HG03469 (cell line): ENCODE data around the gene CEND1.
A peak's percentile ranks its signal among the peaks of the same experiment; 100 is the strongest.
"Not testable (repeated sequence)": the region's sequence is repeated elsewhere in the genome, so short reads cannot be mapped to it uniquely, and the experiment has no call there.

Experiments
- ATAC-seq: cut with Tn5 transposase; IDR thresholded peaks from one replicate; pipeline ENCODE4 v1.9.1; 2021; ENCODE audit warnings: mild to moderate bottlenecking, moderate library complexity, moderate number of reproducible peaks; ENCODE audit not compliant: unreplicated experiment

Gene CEND1

DNA sequence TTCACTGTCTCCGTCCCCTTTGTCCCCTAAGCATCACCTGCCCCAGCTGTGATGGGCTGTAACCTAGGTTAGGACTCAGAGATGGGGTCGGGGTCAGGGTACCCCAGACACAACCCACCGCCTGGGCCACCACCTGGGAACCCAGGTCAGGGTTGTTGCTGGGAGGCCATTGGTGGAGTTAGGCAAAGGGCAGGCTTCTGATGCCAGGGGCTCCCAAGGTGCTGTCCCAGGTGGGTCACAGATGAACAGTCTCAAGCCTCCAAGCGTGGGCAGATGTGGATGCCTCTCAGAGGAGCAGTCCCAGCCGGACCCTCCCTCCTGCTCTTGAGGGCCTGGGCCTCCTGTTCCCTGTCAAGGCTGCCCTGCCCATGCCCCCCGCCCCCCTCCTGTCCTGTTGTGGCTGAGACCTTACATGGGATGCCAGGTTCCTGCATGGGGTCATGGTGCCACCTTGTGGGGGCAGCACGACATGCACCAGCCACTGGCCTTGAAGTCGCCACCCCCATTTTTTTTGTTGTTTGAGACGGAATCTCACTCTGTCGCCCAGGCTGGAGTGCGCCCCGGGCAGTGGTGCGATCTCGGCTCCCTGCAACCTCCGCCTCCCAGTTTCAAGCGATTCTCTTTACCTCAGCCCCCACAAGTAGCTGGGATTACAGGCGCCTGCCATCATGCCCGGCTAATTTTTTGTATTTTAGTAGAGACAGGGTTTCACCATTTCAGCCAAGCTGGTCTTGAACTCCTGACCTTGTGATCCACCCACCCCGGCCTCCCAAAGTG is 24.7 kb downstream of the CEND1 start:
- ATAC-seq = no peak

DNA sequence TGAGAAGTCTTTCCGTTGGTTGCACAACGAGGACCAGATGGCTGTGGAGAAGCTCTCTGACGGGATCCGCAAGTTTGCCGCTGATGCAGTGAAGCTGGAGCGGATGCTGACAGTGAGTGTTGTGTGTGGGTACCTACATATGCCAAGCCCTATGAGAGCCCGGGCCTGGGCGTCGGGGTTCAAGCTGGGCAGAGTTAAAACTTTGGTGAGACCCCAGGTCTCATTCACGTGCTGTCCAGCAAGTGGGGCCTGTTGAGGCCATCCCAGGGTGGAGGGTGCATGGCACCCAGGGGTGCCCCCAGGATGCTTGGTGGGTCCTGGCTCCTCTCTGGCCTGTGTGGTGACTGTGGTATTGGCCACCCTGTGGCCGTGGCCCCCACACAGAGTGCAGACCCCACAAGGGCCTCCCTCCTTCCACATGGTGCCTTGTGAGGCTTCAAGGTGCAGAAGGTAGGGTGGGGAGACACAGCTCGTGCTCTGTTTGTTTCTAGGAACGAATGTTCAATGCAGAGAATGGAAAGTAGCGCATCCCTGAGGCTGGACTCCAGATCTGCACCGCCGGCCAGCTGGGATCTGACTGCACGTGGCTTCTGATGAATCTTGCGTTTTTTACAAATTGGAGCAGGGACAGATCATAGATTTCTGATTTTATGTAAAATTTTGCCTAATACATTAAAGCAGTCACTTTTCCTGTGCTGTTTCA is 25.4 kb downstream of the CEND1 start:
- ATAC-seq = no peak

DNA sequence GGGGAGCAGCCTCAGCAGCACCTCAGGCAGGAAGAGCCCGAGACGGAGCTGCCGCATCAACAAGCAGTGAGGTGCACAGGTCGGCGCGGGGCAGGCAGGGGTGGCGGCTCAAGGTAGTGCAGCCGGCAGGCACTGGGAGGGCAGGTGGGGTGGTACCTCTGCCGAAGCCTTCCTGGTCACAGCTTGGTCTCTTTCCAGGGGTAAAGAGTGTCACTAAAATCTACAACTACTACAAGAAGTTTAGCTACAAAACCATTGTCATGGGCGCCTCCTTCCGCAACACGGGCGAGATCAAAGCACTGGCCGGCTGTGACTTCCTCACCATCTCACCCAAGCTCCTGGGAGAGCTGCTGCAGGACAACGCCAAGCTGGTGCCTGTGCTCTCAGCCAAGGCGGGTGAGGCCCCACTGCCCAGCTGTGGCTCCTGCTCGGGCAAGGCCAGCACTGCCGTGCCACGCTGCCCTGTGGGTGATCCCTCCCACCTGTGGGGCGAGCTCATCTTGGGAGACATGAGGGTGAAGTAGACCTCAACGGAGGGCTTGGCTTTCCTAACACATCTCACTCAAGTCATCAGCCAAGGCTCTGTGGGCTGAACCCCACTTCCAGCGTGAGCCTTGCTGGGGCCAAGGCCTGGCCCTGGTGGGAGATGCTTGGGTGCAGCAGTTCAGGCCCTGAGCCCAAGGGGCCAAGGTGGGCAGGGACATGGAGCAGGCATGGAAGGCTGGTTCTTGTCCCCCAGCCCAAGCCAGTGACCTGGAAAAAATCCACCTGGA is 26.2 kb downstream of the CEND1 start:
- no peak for ATAC-seq

DNA sequence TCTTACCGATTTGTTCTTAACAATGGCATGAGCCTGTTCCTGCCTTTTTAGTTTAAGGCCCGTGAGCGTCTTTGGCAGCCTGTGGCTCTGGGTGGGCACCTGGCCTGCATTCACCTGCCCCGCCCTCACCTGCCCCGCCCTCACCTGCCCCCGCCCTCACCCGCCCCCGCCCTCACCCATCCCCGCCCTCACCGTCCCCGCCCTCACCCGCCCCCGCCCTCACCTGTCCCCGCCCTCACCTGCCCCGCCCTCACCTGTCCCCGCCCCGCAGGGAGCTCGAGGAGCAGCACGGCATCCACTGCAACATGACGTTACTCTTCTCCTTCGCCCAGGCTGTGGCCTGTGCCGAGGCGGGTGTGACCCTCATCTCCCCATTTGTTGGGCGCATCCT is 26.8 kb downstream of the CEND1 start:
- no peak for ATAC-seq

DNA sequence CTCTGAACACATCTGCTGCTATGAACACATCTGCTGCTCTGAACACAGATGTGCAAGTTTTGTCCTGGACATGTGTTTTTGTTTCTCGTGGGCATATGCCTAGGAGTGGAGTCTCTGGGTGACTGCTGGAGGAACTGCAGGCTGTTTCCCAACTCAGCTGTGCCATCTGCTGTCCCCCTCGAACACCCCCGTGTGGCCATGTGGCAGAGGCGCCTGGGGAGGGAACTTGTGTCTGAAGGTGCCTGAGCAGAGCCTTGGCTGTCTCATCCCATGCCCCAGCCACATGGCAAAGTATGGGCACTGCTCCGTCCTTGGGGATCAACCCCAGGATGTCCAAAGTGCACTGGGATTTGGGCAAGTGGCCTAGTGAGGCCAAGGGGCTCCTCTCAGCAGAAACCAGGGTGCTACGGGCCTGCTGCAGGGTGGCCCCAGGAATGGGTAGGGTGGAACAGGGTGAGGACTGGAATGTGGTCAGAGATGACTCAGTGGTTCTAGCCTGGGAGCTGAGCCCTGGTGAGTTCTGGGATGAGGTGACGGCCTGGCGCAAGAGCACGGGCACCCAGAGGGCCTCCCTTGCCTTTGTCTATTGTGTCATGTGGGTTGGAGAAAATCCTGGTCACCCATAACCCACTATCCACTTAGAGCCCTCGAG is 27.3 kb downstream of the CEND1 start:
- ATAC-seq = no peak

DNA sequence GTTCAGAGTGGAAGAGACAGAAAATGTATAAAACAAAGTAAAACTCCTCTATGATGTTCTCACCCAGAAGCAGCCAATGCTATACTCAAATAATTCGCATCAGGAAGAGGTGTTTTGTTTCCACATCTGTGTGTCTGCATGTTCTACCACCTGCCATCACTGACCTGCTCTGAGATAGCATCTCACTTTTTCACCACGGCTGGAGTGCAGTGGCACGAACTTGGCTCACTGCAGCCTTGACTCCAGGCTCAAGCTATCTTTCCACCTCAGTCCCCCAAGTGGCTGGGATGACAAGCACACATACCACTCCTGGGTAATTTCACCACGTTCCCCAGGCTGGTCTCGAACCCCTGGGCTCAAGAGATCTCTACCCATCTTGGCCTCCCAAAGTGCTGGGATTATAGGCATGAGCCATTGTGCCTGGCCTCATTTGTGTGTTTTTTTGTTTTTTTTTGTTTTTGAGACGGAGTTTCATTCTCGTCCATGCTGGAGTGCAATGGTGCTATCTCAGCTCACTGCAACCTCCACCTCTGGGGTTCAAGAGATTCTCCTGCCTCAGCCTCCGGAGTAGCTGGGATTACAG is 28.3 kb downstream of the CEND1 start:
- no peak for ATAC-seq

DNA sequence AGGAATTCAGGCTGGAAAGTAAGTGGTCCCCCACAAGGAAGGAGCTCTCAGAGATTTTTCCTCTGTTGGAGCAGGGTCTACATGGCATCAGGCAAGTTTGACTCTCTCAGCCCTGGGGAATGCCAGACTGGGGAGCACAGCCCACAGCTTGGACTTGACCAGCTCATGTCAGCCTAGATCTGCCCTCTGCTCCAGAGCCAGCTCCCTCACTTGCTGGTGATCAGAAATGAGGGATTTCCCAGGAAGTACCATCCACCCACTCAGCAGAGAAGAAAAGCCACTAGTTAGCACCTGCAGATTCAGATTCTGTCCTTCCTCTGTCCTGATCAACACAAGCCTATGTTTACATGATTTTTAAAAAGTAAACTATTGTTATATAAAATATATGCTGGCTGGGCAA is 29.7 kb downstream of the CEND1 start:
- no peak for ATAC-seq

DNA sequence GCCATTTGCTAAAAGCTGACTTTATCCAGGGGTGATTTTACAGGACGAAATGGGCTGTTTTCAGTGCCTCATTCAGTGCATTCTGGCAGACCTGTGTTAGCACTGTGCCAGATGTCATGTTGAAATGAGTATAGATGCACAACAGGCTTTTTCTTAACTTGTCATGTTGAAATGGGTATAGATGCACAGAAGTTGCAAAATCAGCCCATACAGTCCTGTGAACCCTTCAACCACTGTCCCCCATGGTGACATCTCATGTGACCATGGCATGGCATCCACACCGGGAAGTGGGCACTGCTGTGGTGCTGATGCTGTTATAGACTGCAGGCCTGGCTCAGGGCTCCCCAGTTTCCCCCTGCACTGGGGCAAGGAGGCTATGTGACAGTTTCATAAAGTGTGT is 40.2 kb downstream of the CEND1 start:
- ATAC-seq = no peak

DNA sequence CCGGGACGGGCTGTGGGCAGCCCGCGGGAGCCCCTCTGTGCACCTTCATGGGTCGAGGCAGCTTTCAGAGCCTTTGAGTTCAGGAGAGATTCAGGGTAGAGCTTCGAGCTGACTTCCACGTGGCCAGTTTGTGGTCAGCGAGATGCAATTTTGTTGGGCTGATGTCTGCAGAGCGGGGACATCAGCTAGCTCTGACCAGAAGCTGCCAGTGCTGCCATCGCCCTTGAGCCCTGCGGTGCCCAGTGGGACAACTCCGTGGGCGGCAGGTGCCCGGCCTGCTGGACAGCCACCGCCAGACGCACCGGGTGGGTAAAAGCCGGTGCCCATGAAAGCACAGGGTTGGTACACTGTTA is 41.9 kb downstream of the CEND1 start:
- peak; percentile 9 for ATAC-seq

DNA sequence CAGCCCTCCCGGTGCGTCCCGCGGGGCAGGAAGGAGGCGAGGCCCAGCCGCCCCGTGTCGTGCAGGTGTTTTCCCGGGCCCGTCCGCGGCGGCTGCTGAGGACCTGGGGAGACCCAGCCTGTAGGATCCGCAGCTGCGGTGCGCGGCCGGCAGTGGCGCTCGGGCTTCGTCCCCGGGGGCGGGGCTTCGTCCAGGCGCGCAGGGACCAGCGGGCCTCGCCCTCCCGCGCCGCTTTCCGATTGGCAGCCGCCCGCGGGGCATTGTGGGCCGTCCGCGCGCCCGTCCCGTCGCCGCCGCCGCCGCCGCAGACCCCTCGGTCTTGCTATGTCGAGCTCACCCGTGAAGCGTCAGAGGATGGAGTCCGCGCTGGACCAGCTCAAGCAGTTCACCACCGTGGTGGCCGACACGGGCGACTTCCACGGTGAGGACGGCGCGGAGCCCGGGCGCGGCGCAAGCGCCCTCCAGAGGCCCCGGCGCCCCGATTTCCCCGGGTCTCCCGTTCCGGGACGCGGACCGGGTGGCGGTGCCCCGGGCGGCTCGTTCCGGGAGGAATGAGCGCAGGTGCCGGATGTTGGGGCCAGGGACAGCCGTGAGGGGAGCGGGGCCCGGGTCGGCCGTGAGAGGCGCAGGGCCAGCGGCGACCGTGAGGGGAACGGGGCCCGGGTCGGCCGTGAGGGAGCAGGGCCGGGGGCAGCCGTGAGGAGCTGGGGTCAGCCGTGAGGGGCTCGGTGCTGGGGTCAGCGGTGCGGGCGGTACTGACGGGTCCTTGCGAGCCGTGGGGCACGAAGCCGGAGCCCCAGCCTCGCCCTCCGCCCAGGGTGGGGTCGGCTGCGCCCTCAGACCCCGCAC is 42.5 kb downstream of the CEND1 start, which contains the start of gene TALDO1:
Gene TALDO1, plus strand, starts transcription at position 307 of the 849 bp plus-strand sequence. Its CDS starts 18 bp downstream, at position 325.
- ATAC-seq = peak; percentile 72

DNA sequence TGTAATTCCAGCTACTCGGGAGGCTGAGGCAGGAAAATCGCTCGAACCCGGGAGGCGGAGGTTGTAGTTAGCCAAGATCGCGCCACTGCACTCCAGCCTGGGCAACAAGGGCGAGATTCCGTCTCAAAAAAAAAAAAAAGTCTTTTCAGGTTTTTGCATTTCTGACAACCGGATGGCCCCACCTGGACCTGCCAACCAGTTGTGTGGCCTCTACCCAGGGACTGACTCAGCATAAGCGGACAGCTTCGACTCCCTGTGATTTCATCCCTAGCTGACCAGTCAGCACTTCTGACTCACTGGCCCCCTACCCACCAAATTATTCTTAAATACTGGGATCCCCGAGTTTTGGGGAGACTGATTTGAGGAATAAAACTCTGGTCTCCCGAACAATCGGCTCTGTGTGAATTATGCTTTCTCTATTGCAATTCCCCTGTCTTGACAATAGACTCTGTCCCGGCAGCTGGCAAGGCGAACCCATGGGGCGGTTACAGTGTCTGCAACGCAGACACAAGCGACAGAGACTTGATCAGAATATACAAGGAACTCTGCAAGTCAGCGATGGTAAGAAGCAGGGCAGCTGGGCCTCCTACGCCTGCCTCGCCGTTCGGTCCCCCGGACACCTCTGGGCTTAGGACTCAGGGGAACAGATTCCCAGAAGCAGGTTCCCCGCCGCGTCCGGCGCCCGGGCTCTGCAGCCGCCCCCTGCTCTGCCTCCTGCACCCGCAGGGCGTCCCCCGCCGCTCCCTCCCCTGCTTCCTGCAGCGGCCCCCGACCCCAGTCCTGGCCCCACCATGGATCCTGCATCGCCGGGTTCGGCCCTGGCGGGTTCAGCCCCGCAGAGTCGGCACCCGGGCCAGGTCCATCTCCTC is 43.4 kb downstream of the CEND1 start:
- ATAC-seq = peak; percentile 16

DNA sequence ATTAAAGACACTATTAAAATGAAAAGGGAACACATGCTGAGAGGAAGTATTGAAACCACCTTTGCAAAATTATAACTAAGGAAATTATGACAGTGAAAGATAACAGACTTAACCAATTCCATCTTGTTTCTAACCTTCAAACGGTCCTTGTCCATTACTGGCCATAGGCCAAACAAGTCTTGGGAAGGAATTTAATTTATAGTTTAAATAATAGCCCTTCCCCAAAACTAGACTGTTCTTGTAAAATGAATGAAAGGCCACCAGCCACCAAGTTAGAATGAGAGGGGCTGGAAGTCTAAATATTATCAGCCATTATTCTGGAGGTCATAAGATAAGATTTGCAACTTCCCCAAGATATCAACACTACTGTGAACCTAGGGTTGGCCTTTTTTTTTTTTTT is 44.5 kb downstream of the CEND1 start:
- no peak for ATAC-seq

DNA sequence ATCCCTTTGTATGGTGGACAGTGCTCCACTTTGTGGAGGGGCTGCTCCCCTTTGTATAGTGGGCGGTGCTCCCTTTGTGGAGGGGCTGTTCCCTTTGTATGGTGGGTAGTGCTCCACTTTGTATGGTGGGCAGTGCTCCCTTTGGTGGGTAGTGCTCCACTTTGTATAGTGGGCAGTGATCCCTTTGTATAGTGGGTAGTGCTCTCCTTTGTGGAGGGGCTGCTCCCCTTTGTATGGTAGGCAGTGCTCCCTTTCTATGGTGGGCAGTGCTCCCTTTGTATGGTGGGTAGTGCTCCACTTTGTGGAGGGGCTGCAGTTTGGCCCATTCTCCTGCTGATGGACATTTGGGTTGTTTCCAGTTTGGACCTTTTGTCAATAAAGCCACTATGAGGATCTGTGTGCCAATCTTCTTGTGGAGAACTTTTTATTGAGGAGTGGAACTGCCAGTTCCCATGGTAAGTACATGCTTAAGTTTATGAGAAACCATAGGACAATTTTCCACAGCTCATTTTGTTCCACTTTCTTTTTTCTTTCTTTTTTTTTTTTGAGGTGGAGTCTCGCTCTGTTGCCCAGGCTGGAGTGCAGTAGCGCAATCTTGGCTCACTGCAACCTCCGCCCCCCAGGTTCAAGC is 47.2 kb downstream of the CEND1 start:
- ATAC-seq = no peak

DNA sequence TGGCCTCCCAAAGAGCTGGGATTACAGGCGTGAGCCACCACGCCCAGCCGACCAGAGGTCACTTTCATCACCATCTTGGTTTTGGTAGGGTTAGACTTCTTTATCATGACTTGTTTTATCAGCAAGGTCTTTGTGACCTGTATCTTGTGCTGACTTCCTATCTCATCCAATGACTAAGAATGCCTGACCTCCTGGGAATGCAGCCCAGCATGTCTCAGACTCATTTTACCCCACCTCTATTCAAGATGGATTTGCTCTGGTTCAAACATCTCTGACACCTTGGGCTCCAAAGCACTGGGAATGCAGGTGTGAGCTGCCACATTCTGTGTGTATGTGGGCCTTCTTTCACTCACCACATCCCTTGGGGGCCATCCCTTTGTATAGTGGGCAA is 47.7 kb downstream of the CEND1 start:
- ATAC-seq = no peak

DNA sequence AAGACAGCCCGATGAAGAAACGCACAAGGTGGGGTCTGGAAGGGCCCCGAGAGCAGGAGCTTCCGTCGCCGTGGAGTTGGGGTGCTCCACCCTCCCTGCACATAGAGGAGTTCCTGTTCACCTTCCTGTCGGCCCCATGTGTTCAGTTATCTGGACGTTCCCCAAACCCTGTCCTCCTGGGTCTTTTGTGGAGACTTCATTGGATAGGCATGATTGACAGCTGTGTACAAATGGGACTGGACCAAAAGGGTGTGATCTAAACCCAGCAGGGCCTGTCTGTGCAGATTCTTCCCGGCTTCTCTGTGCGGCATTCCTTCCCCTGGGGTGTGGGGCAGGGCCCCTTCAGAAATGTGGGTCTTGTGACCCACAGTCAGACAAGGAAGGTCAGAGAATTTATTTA is 52.0 kb downstream of the CEND1 start:
- not testable (repeated sequence) for ATAC-seq

DNA sequence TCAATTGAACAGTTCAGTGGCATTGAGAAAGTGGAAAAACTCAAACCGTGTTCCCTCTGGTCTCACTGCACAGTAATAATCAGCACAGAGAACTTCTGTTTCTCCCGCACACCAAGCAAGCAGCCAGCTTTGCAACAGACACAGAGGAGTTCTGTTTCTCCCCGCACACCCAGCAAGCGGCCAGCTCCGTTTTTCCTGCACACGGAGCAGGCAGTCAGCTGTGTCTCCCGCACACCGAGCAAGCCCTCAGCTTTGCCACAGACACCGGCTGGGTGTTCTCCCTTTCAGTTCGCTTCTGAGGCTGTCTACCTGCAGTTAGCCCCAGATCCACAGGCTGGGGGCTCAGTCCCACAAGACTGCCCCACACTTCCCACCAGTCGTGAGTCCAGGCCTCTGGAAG is 52.5 kb downstream of the CEND1 start:
- no peak for ATAC-seq
